ENCODE data around the gene FAM120AOS.
"Not testable (repeated sequence)": the region's sequence is repeated elsewhere in the genome, so short reads cannot be mapped to it uniquely, and the experiment has no call there.

Gene FAM120AOS

DNA sequence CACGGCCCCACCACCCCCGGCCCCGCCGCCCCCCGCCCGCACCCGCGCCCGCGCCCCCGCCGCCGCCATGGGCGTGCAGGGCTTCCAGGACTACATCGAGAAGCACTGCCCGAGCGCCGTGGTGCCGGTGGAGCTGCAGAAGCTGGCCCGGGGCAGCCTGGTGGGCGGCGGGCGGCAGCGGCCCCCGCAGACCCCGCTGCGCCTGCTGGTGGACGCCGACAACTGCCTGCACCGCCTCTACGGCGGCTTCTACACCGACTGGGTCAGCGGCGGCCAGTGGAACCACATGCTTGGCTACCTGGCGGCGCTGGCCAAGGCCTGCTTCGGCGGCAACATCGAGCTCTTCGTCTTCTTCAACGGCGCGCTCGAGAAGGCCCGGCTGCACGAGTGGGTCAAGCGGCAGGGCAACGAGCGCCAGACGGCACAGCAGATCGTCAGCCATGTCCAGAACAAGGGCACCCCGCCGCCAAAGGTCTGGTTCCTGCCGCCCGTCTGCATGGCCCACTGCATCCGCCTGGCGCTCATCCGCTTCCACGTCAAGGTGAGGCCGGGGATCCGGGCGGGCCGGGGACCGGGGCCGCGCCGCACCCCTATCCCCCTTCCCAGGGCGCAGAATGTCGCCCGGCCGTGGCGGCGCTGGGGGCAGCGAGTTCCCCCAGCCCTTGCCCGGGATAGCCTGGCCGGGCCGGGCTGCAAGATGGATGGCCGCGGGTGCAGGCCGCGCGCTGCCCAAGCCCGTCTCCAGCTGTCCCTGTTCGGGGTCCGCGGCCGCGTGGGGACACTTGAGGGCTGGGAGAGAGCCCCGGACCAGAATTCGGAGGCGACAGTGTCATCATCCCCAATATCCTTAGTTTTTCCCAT, 1.3 kb downstream of the FAM120AOS start:
- no peak for DNase-seq (ENCODE audit: low read depth)
- in situ Hi-C loops (cut with HindIII; ENCODE audit: low sequenced_read_pairs) = no loop called here
- H3K4me3 ChIP-seq (ENCODE audit: low read depth, low read length) = peak overlapping the region; percentile 81
- TF ChIP-seq, protein P1, sequence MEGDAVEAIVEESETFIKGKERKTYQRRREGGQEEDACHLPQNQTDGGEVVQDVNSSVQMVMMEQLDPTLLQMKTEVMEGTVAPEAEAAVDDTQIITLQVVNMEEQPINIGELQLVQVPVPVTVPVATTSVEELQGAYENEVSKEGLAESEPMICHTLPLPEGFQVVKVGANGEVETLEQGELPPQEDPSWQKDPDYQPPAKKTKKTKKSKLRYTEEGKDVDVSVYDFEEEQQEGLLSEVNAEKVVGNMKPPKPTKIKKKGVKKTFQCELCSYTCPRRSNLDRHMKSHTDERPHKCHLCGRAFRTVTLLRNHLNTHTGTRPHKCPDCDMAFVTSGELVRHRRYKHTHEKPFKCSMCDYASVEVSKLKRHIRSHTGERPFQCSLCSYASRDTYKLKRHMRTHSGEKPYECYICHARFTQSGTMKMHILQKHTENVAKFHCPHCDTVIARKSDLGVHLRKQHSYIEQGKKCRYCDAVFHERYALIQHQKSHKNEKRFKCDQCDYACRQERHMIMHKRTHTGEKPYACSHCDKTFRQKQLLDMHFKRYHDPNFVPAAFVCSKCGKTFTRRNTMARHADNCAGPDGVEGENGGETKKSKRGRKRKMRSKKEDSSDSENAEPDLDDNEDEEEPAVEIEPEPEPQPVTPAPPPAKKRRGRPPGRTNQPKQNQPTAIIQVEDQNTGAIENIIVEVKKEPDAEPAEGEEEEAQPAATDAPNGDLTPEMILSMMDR (IDR thresholded peaks at IDR 0.05; ENCODE audit: low read depth, low read length, missing control alignments) = peak; percentile 5

DNA sequence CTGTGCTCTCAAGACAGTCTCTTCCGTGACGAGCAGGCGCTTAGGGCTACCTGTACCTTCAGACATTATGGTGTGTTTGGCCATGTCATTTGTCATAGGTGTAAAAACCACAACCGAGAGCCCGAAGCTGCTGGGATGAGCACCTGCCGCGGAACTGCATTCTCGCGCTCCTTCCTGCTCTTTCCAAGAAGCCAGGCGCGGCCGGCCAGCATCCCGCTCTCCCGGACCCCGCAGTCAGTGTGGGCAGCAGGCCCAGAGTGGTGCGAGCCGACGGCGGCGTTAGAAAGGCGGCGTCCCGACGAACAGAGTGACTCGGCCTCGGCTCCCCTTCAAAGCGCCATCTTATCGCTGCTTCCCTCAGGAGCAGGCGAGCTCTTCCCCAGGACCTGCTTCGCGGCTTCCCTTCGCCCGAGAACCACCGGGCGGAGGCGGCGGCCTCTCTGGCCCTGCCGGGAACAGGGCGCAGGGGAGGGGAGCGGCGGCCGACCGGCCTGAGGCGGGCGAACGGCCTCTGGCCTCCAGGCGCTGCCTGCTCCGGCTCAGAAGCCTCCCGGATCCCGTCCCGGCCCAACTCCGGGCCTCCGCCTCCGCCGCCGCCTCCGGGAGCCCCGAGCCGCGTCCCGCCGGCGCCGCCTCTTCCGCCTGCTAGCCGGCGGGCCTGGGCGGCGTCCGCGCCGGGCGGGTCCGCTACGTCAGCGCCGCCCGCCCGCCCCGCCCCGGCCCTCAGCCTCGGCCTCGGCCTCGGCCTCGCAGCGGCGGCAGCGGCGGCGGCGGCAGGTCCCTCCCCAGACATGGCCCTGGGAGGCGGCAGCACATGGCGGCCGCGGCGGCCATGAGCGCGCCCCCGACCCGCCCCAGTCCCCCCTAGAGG, 2.2 kb downstream of the FAM120AOS start, which contains the start of gene FAM120A:
TSS of gene FAM120A (plus strand) at position 741 of the 871 bp plus-strand sequence. CDS start 231 bp downstream, outside the sequence.
- peak within 1 kb of the TSS; percentile 81 for H3K4me3 ChIP-seq (ENCODE audit: low read depth, low read length)
- in situ Hi-C loops (cut with HindIII; ENCODE audit: low sequenced_read_pairs) = no loop called here
- TF ChIP-seq, protein P1 (IDR thresholded peaks at IDR 0.05; ENCODE audit: low read depth, low read length, missing control alignments) = no peak
- no peak for DNase-seq (ENCODE audit: low read depth)

DNA sequence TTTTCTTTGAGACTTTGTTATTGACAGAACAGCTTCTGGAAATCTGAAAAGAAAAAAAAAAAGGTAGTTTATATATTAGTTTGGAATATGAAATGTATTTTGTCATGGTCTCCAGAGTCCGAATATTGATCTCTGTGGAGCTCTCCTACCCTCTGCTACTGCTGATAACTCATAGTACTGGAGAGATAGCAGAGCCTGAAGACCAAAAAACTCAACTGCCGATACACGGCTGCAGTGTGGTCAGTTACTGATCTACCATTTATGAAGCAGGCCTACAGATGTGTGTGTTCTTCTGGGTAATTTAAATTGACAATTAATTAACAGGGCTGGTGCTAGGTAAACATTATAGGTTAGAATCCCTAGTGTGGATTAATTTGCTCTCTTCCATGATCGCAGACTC, 5.7 kb downstream of the FAM120AOS start:
- H3K4me3 ChIP-seq (ENCODE audit: low read depth, low read length) = no peak overlapping the region
- TF ChIP-seq, protein P1 (IDR thresholded peaks at IDR 0.05; ENCODE audit: low read depth, low read length, missing control alignments) = no peak
- in situ Hi-C loops (cut with HindIII; ENCODE audit: low sequenced_read_pairs) = no loop called here
- no peak for DNase-seq (ENCODE audit: low read depth)

DNA sequence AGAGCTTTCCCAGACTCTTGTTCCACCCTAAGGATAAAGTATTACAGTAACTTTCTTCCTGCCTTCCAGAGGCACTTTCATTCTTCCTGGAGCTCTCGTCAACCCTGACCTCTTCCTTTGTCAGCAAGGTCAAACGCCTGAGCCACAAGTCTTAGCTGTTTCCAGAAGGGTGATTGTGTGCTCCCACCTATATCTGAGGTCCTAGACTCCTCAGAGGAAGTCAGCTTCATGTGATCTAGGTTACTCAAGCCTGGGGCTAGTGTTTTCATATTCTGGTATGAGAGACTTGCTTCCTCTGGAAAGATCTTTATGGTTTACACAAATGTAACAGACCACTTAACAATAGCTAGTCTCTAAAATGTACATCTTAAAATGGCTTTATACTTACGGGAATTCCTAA, 7.3 kb downstream of the FAM120AOS start:
- no peak for DNase-seq (ENCODE audit: low read depth)
- no peak overlapping the region for H3K4me3 ChIP-seq (ENCODE audit: low read depth, low read length)
- in situ Hi-C loops (cut with HindIII; ENCODE audit: low sequenced_read_pairs) = no loop called here
- TF ChIP-seq, protein P1 (IDR thresholded peaks at IDR 0.05; ENCODE audit: low read depth, low read length, missing control alignments) = no peak

DNA sequence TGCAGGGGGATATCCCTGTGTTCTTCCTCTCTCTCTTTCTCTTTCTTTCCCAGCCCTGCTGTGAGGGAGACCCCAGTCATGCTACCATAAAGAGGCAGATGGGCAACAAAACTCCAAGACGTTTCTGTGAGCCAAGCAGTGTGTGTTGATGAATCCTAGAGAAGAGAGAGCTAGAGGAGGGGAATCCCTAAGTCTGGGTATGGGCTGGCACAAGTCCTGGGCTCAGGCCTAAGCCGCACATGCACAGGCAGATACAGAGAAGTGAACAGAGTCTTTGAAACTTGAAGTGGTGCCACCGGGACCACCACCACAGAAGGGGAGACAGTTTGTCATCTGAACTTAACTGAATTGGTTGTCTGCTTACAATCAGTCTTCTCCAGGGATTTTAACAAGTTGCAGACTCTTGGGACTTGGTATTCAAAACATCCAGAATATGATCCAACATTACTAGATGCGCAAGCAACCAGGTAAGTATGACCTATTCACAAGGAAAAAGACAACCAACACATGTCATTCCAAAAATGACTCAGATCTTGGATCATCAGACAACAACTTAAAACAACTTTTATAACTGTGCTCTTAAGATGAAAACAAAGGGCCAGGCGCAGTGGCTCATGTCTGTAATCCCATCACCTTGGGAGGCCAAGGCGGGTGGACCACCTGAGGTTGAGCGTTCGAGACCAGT, 12.3 kb downstream of the FAM120AOS start:
- no peak overlapping the region for H3K4me3 ChIP-seq (ENCODE audit: low read depth, low read length)
- in situ Hi-C loops (cut with HindIII; ENCODE audit: low sequenced_read_pairs) = no loop called here
- no peak for DNase-seq (ENCODE audit: low read depth)
- TF ChIP-seq, protein P1 (IDR thresholded peaks at IDR 0.05; ENCODE audit: low read depth, low read length, missing control alignments) = no peak

DNA sequence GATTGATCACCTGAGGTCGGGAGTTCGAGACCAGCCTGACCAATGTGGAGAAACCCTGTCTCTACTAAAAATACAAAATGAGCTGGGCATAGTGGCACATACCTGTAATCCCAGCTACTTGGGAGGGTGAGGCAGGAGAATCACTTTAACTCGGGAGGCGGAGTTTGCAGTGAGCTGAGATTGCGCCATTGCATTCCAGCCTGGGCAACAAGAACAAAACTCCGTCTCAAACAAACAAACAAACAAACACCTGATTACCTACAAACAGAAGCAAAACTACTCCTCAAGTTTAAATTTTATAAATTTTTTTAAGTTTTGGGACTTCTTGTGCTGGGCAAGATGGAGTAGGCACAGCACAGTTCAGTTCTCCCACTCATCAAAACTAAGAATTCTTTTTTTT, 14.1 kb downstream of the FAM120AOS start:
- H3K4me3 ChIP-seq (ENCODE audit: low read depth, low read length); DNase-seq (ENCODE audit: low read depth); in situ Hi-C loops (cut with HindIII; ENCODE audit: low sequenced_read_pairs): not testable (repeated sequence)

All from astrocyte of the cerebellum (primary cell).